OCI-LY1 (cell line): ENCODE measurements around the gene PIP4K2C.

Experiments used
- H2AFZ ChIP-seq: fragments of 200-600 bp; sonication (generic), shearing (Covaris generic); 2 replicates; pipeline ENCODE4 v1.6.0; 2014; ENCODE audit warnings: antibody characterized with exemption, mild to moderate bottlenecking, low read length
- H3F3A ChIP-seq: fragments of 200-600 bp; sonication (generic), shearing (Covaris generic); 2 replicates; pipeline ENCODE4 v1.6.0; 2014; ENCODE audit warnings: mild to moderate bottlenecking, antibody characterized with exemption, low read length, moderate library complexity; ENCODE audit not compliant: insufficient read depth
- H3K27ac ChIP-seq: fragments of 200-600 bp; sonication (generic); 2 replicates; pipeline ENCODE4 v1.5.1; 2014; ENCODE audit warnings: low read length, mixed run types, mild to moderate bottlenecking, low read depth; ENCODE audit not compliant: poor library complexity, severe bottlenecking
- H3K27me3 ChIP-seq: fragments of 200-600 bp; sonication (generic); 2 replicates; pipeline ENCODE4 v1.6.0; 2014; ENCODE audit warnings: antibody characterized with exemption, mild to moderate bottlenecking, low read length, moderate library complexity; ENCODE audit not compliant: insufficient read depth
- H3K36me3 ChIP-seq: fragments of 200-600 bp; sonication (generic); 2 replicates; pipeline ENCODE4 v1.6.1; 2014; ENCODE audit warnings: mild to moderate bottlenecking, antibody characterized with exemption, low read length, moderate library complexity, mixed read lengths; ENCODE audit not compliant: insufficient read depth
- H3K4me1 ChIP-seq: fragments of 200-600 bp; sonication (generic); 2 replicates; pipeline ENCODE4 v1.5.1; 2014; ENCODE audit warnings: mild to moderate bottlenecking, low read length, moderate library complexity; ENCODE audit not compliant: insufficient read depth, severe bottlenecking
- H3K4me2 ChIP-seq: fragments of 200-600 bp; sonication (generic), shearing (Covaris generic); 2 replicates; pipeline ENCODE4 v1.6.1; 2014; ENCODE audit warnings: low read length
- H3K4me3 ChIP-seq: fragments of 200-600 bp; sonication (generic); 2 replicates; pipeline ENCODE4 v1.5.1; 2014; ENCODE audit warnings: low read length, low read depth, mild to moderate bottlenecking, mixed read lengths; ENCODE audit not compliant: poor library complexity, severe bottlenecking
- H3K79me2 ChIP-seq: fragments of 200-600 bp; shearing (Covaris generic); 2 replicates; pipeline ENCODE4 v1.6.1; 2016; ENCODE audit warnings: mixed run types, low read length, mixed read lengths; ENCODE audit not compliant: insufficient read depth
- H3K9ac ChIP-seq: fragments of 200-600 bp; sonication (generic), shearing (Covaris generic); 2 replicates; pipeline ENCODE4 v1.6.1; 2014; ENCODE audit warnings: mild to moderate bottlenecking, low read length, mixed read lengths
- H3K9me2 ChIP-seq: fragments of 200-600 bp; sonication (generic), shearing (Covaris generic); 2 replicates; pipeline ENCODE4 v1.6.1; 2014; ENCODE audit warnings: low read depth, mild to moderate bottlenecking, low read length, mixed read lengths
- H3K9me3 ChIP-seq: fragments of 200-600 bp; shearing (Covaris generic); 2 replicates; pipeline ENCODE4 v1.6.1; 2014; ENCODE audit warnings: low read length, mixed read lengths
- H4K20me1 ChIP-seq: fragments of 200-600 bp; sonication (generic), shearing (Covaris generic); 2 replicates; pipeline ENCODE4 v1.6.0; 2016; ENCODE audit warnings: mild to moderate bottlenecking, low read length; ENCODE audit not compliant: insufficient read depth
- CTCF ChIP-seq: fragments of 200-600 bp; sonication (generic), shearing (Covaris generic); IDR thresholded peaks from 2 replicates; pipeline ENCODE4 v1.5.1; 2017; ENCODE audit warnings: mild to moderate bottlenecking, antibody characterized with exemption, low read length, moderate library complexity, mixed read lengths
- EZH2 ChIP-seq: fragments of 200-600 bp; sonication (generic), shearing (Covaris generic); IDR thresholded peaks from 2 replicates; pipeline ENCODE4 v1.8.0; 2017; ENCODE audit warnings: borderline replicate concordance, mixed run types, mild to moderate bottlenecking, antibody characterized with exemption, low read length, moderate library complexity, mixed read lengths

Gene PIP4K2C

GRCh38 chr12:57552306-57552651, 38.7 kb upstream of the PIP4K2C start:
- no peak overlapping the region for H3K4me3 ChIP-seq
- TF ChIP-seq CTCF (no peak), EZH2 (no peak)
- H3F3A ChIP-seq, result no peaks in the 10 kb centered on the region
- H3K9ac ChIP-seq, result no peak overlapping the region
- no peaks in the 10 kb centered on the region for H4K20me1 ChIP-seq
- H3K9me2 ChIP-seq, result no peaks in the 10 kb centered on the region
- no peak overlapping the region for H2AFZ ChIP-seq
- no peaks in the 10 kb centered on the region for H3K27me3 ChIP-seq
- no peaks in the 10 kb centered on the region for H3K79me2 ChIP-seq
- H3K27ac ChIP-seq, result no peak overlapping the region
- no peaks in the 10 kb centered on the region for H3K9me3 ChIP-seq
- H3K36me3 ChIP-seq, result no peaks in the 10 kb centered on the region
- H3K4me2 ChIP-seq, result no peak overlapping the region
- H3K4me1 ChIP-seq, result peaks cover 23% of the 10 kb centered on the region

DNA sequence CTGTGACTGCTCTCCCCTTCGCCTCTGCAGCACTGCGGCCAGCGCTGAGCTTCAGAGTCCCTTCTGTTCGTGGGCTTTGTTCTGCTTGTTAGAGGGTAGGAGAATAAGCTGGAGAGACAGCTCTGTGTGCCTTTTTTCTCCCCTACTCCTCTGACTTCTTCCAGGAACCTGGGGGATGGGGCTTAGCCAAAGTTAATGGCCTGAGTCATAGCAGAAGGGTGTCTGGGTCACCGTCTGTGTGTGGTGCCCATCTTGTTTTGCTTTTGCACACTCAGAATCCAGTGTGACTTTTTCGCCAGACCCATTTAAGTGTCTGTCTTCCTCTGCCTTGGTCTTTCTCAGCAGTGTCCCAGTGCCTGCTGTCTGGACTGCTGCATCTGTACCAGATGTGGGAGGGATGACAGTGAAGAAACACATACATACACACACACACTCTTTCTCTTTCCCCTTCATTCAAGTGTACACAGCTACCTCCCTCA, 38.1 kb upstream of the PIP4K2C start:
- no peaks in the 10 kb centered on the region for H3K9me2 ChIP-seq
- no peaks in the 10 kb centered on the region for H3F3A ChIP-seq
- H3K36me3 ChIP-seq, result no peaks in the 10 kb centered on the region
- H3K9me3 ChIP-seq, result no peaks in the 10 kb centered on the region
- no peak overlapping the region for H3K4me2 ChIP-seq
- no peaks in the 10 kb centered on the region for H4K20me1 ChIP-seq
- H3K4me1 ChIP-seq, result peaks cover 18% of the 10 kb centered on the region
- H3K79me2 ChIP-seq, result no peaks in the 10 kb centered on the region
- no peak overlapping the region for H3K9ac ChIP-seq
- H3K4me3 ChIP-seq, result no peak overlapping the region
- H2AFZ ChIP-seq, result no peak overlapping the region
- TF ChIP-seq CTCF (no peak), EZH2 (no peak)
- H3K27me3 ChIP-seq, result no peaks in the 10 kb centered on the region
- H3K27ac ChIP-seq, result no peak overlapping the region

DNA sequence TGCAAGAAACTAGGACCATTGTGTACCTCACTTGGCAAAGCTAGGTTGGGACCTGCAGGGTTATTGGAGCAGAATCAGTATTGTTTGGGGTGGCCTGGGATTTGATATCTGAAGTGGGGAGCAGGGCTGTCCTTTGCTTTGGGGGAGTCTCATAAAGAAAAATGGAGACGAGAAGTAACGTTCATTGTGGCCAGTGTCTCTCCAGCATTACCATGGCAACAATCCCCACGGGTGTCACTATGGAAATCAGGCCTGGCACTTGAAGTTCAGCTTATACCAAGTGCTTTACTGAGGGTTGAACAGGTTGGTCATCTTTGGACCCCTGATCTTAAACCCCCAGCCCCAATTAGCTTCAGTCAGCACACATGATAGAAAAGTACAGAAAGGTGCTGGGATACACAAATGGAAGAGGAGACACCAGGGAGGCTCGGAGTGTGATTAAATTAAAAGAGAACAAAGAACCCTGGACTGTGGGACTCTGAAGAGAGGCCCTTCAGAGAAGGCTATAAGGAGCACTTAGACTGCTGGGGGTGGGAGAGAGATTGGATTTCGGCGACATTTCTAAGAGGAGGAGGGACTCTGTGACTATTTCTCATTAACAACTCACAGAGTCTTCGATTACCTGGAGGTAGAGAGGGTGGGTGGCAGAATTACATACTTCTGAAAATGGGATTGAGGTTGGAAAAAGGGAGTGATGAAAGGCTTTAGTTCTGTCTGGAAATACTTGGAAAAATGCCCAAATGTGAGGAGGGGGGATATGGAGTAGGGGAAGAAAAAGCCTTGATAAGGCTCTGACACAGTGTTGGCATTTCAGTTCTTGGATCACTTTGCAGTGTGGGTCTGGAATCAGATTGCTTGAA, 37.4 kb upstream of the PIP4K2C start:
- Histone ChIP-seq H3F3A (no peaks in the 10 kb centered on the region), H3K79me2 (no peaks in the 10 kb centered on the region), H3K9me3 (no peaks in the 10 kb centered on the region), H3K27me3 (no peaks in the 10 kb centered on the region), H3K4me3 (no peak overlapping the region), H3K4me2 (no peak overlapping the region), H3K9ac (no peak overlapping the region), H3K36me3 (no peaks in the 10 kb centered on the region), H3K4me1 (peaks cover 18% of the 10 kb centered on the region), H2AFZ (no peak overlapping the region), H3K27ac (no peak overlapping the region), H3K9me2 (no peaks in the 10 kb centered on the region), H4K20me1 (no peaks in the 10 kb centered on the region)
- TF ChIP-seq EZH2 (no peak), CTCF (no peak)
